GM23338 (cell line): Measurements from ENCODE around the gene SV2A. TPM values are rescaled to one million over a fixed set of nuclear protein-coding genes. Genes with fewer than 3 reads are reported as not detected.

ENCODE experiments used
- ATAC-seq: fragments of 200-7000 bp; cut with Tn5 transposase; 3 replicates; pipeline ENCODE4 v1.9.1; 2020
- DNase-seq: peaks from one replicate; pipeline ENCODE4 v3.0.0-alpha.2; 2015; ENCODE audit warnings: low spot score
- H2AFZ ChIP-seq: fragments of 200-600 bp; sonication (generic); 2 replicates; pipeline ENCODE4 v1.8.0; 2016; ENCODE audit warnings: antibody characterized with exemption, mild to moderate bottlenecking, moderate library complexity
- H3F3A ChIP-seq: fragments of 200-600 bp; sonication (generic); replicated peaks from 2 replicates; pipeline ENCODE4 v1.8.0; 2017; ENCODE audit warnings: antibody characterized with exemption, mixed run types, low read depth
- H3K27ac ChIP-seq: fragments of 200-600 bp; sonication (generic); 2 replicates; pipeline ENCODE4 v1.6.1; 2016; ENCODE audit warnings: low read depth
- H3K27me3 ChIP-seq: fragments of 200-600 bp; sonication (generic); 2 replicates; pipeline ENCODE4 v1.8.0; 2016; ENCODE audit warnings: mild to moderate bottlenecking, mixed run types, moderate library complexity; ENCODE audit not compliant: insufficient read depth
- H3K36me3 ChIP-seq: fragments of 200-600 bp; sonication (generic); 2 replicates; pipeline ENCODE4 v1.8.0; 2016; ENCODE audit warnings: mild to moderate bottlenecking; ENCODE audit not compliant: insufficient read depth
- H3K4me1 ChIP-seq: fragments of 200-600 bp; sonication (generic); 2 replicates; pipeline ENCODE4 v1.8.0; 2016; ENCODE audit warnings: mild to moderate bottlenecking, moderate library complexity; ENCODE audit not compliant: insufficient read depth
- H3K4me2 ChIP-seq: fragments of 200-600 bp; sonication (generic); 2 replicates; pipeline ENCODE4 v1.7.1; 2017; ENCODE audit warnings: mixed run types
- H3K4me3 ChIP-seq: fragments of 200-600 bp; sonication (generic); 2 replicates; pipeline ENCODE4 v1.6.1; 2016; ENCODE audit warnings: mixed run types
- H3K79me2 ChIP-seq: fragments of 200-600 bp; sonication (generic); replicated peaks from 2 replicates; pipeline ENCODE4 v1.8.0; 2017; ENCODE audit warnings: mild to moderate bottlenecking; ENCODE audit not compliant: insufficient read depth
- H3K9me2 ChIP-seq: fragments of 200-600 bp; sonication (generic); 2 replicates; pipeline ENCODE4 v1.8.0; 2017; ENCODE audit not compliant: insufficient read depth
- H4K20me1 ChIP-seq: fragments of 200-600 bp; sonication (generic); replicated peaks from 2 replicates; pipeline ENCODE4 v1.8.0; 2017; ENCODE audit warnings: mild to moderate bottlenecking; ENCODE audit not compliant: insufficient read depth
- H3K27ac Mint-ChIP-seq: 2 replicates; pipeline ENCODE4 v1.8.0; 2020; ENCODE audit warnings: inconsistent platforms, mild to moderate bottlenecking, moderate library complexity, mixed read lengths
- H3K27me3 Mint-ChIP-seq: 3 replicates; pipeline ENCODE4 v1.8.0; 2022; ENCODE audit warnings: low read depth, mild to moderate bottlenecking, moderate library complexity, mixed read lengths, inconsistent platforms; ENCODE audit not compliant: insufficient read depth, poor library complexity
- H3K36me3 Mint-ChIP-seq: 3 replicates; pipeline ENCODE4 v1.8.0; 2021; ENCODE audit warnings: low read depth, mild to moderate bottlenecking, inconsistent platforms, moderate library complexity, mixed read lengths
- H3K4me1 Mint-ChIP-seq: 3 replicates; pipeline ENCODE4 v1.8.0; 2020; ENCODE audit warnings: mild to moderate bottlenecking, inconsistent platforms, mixed read lengths
- H3K4me3 Mint-ChIP-seq: 3 replicates; pipeline ENCODE4 v1.8.0; 2021; ENCODE audit warnings: moderate library complexity, mild to moderate bottlenecking, inconsistent platforms, mixed read lengths
- H3K9me3 Mint-ChIP-seq: 3 replicates; pipeline ENCODE4 v1.8.0; 2020; ENCODE audit warnings: moderate library complexity, mild to moderate bottlenecking, inconsistent platforms, mixed read lengths
- CREB1 ChIP-seq: fragments of 250-450 bp; sonication (Bioruptor Pico); IDR thresholded peaks from 2 replicates; pipeline ENCODE4 v1.5.0; 2020; ENCODE audit warnings: low read depth, mild to moderate bottlenecking, moderate library complexity
- EZH2 ChIP-seq: fragments of 200-600 bp; sonication (generic); IDR thresholded peaks from one replicate; pipeline ENCODE4 v1.8.0; 2017; ENCODE audit warnings: antibody characterized with exemption, mild to moderate bottlenecking, low read depth; ENCODE audit not compliant: unreplicated experiment
- JUNB ChIP-seq: IDR thresholded peaks from one replicate; pipeline ENCODE4 v1.6.1; 2016; ENCODE audit warnings: antibody characterized with exemption; ENCODE audit not compliant: unreplicated experiment
- NANOG ChIP-seq: IDR thresholded peaks from 2 replicates; pipeline ENCODE4 v1.6.1; 2016; ENCODE audit warnings: antibody characterized with exemption, borderline replicate concordance
- STAT1 ChIP-seq: IDR thresholded peaks from one replicate; pipeline ENCODE4 v1.6.1; 2016; ENCODE audit warnings: antibody characterized with exemption; ENCODE audit not compliant: unreplicated experiment
- ZNF114 ChIP-seq: fragments of 250-450 bp; sonication (Bioruptor Pico); IDR thresholded peaks from 2 replicates; pipeline ENCODE4 v1.5.0; 2020; ENCODE audit warnings: mild to moderate bottlenecking, moderate library complexity
- ZNF462 ChIP-seq: fragments of 250-450 bp; sonication (Bioruptor Pico); IDR thresholded peaks from 2 replicates; pipeline ENCODE4 v1.5.0; 2020; ENCODE audit warnings: mild to moderate bottlenecking, moderate library complexity
- polyA plus RNA-seq: library from polyadenylated mRNA; unstranded; fragments of >200 nt; fragmentation: Nextera tagmentation; extraction: Ambion mirVana; gene quantifications from 2 replicates; pipeline ENCODE4 v1.2.1, GENCODE V29; 2016
- total RNA-seq: library from RNA; depleted of rRNA; stranded (reverse); fragments of >200 nt; shearing (Covaris generic); gene quantifications from 2 replicates; pipeline ENCODE4 v1.2.3, GENCODE V29; 2014
- TF ChIP-seq, protein P1 (sequence below): IDR thresholded peaks from 2 replicates; pipeline ENCODE4 v1.6.1; 2016; ENCODE audit warnings: antibody characterized with exemption

The SV2A gene
- total and polyA plus RNA-seq, 2 experiments from 2014 or later: 17.8 to 41.7 TPM

DNA sequence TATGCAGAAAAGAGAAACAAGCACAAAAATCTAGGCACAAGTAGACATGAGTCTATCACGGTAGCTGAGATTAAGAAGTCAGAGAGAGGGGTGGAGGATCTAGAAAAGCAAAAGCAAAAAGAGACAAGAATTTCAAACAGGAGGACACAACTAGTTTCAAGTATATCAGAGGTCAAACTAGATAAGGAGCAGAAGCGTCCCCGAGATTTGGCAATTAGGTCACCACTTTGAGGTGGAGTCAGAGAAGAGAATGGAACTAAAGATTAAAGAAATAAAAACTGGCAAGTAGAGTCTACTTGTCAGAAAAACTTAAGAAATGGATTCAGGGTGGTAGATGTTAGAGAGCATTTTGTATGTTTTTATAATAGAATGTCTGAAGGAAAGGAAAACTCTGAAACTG is 7.7 kb upstream of the SV2A start (continued):
- TF ChIP-seq ZNF462: no peak
- TF ChIP-seq ZNF114 (CRISPR knock-in tag): no peak
- TF ChIP-seq JUNB: no peak
- TF ChIP-seq, protein P1, sequence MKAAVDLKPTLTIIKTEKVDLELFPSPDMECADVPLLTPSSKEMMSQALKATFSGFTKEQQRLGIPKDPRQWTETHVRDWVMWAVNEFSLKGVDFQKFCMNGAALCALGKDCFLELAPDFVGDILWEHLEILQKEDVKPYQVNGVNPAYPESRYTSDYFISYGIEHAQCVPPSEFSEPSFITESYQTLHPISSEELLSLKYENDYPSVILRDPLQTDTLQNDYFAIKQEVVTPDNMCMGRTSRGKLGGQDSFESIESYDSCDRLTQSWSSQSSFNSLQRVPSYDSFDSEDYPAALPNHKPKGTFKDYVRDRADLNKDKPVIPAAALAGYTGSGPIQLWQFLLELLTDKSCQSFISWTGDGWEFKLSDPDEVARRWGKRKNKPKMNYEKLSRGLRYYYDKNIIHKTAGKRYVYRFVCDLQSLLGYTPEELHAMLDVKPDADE: no peak
- no peak for TF ChIP-seq STAT1
- no peak for TF ChIP-seq CREB1 (CRISPR knock-in tag)
- TF ChIP-seq NANOG: no peak

- H3K9me3 Mint-ChIP-seq: no peaks in the 10 kb centered on the region
- no peaks in the 10 kb centered on the region for H3K9me2 ChIP-seq
- H3K36me3 ChIP-seq: peaks cover 40% of the 10 kb centered on the region
- H3F3A ChIP-seq: peaks cover 23% of the 10 kb centered on the region
- peaks cover 12% of the 10 kb centered on the region for H4K20me1 ChIP-seq
- peaks cover 53% of the 10 kb centered on the region for H3K36me3 Mint-ChIP-seq
- H3K27ac ChIP-seq: no peak overlapping the region
- H3K27me3 Mint-ChIP-seq: peaks cover 11% of the 10 kb centered on the region
- H3K4me3 ChIP-seq: no peak overlapping the region
- H2AFZ ChIP-seq: no peak overlapping the region
- peaks cover 15% of the 10 kb centered on the region for H3K4me1 ChIP-seq
- no peak overlapping the region for H3K4me2 ChIP-seq
- H3K79me2 ChIP-seq: peaks cover 32% of the 10 kb centered on the region
- no peak for ATAC-seq
- DNase-seq: no peak
- no peak overlapping the region for H3K27ac Mint-ChIP-seq
- no peaks in the 10 kb centered on the region for H3K27me3 ChIP-seq
- H3K4me3 Mint-ChIP-seq: no peak overlapping the region
- peaks cover 19% of the 10 kb centered on the region for H3K4me1 Mint-ChIP-seq
- TF ChIP-seq, protein P1: no peak
- TF ChIP-seq ZNF462 (no peak), EZH2 (no peak)
Observed at GRCh38 chr1:149923626-149924025, 6.0 kb upstream of the SV2A start.
